DND-41 (cell line): ENCODE results near the gene MORN5.

ENCODE experiments used
- ATAC-seq: fragments of 200-7000 bp; cut with Tn5 transposase; 3 replicates; pipeline ENCODE4 v1.9.1; 2021; ENCODE audit warnings: low read depth; ENCODE audit not compliant: insufficient read depth
- DNase-seq: peaks from one replicate; pipeline ENCODE4 v3.0.0-alpha.2; 2020
- H2AFZ ChIP-seq: 2 replicates; pipeline ENCODE4 v1.6.0; 2012; ENCODE audit warnings: low read depth, low read length
- H3K27ac ChIP-seq: 2 replicates; pipeline ENCODE4 v1.5.1; 2012; ENCODE audit warnings: low read length, inconsistent platforms
- H3K27me3 ChIP-seq: fragments of 200-600 bp; sonication (generic); 2 replicates; pipeline ENCODE4 v1.6.0; 2012; ENCODE audit warnings: low read length, mild to moderate bottlenecking, inconsistent platforms; ENCODE audit not compliant: insufficient read depth, poor library complexity
- H3K36me3 ChIP-seq: 2 replicates; pipeline ENCODE4 v1.5.1; 2012; ENCODE audit warnings: low read length, inconsistent platforms; ENCODE audit not compliant: insufficient read depth
- H3K4me1 ChIP-seq: 2 replicates; pipeline ENCODE4 v1.5.1; 2012; ENCODE audit warnings: mild to moderate bottlenecking, low read length; ENCODE audit not compliant: insufficient read depth
- H3K4me2 ChIP-seq: 2 replicates; pipeline ENCODE4 v1.6.0; 2012; ENCODE audit warnings: mild to moderate bottlenecking, moderate library complexity, low read length, inconsistent platforms; ENCODE audit not compliant: insufficient read depth
- H3K4me3 ChIP-seq, 2 experiments: fragments of 200-600 bp in 1 of 2; shearing (Covaris generic) in 1 of 2; 2 replicates each; pipeline ENCODE4 v1.5.1; 2012 to 2016; ENCODE audit warnings: inconsistent platforms in 2 of 2, low read length in 2 of 2, mild to moderate bottlenecking in 2 of 2, low read depth in 1 of 2, moderate library complexity in 1 of 2
- H3K79me2 ChIP-seq: 2 replicates; pipeline ENCODE4 v1.6.0; 2012; ENCODE audit warnings: low read length, inconsistent platforms; ENCODE audit not compliant: insufficient read depth
- H3K9ac ChIP-seq: 2 replicates; pipeline ENCODE4 v1.6.0; 2012; ENCODE audit warnings: low read depth, mild to moderate bottlenecking, inconsistent platforms, low read length, moderate library complexity
- H3K9me3 ChIP-seq: 2 replicates; pipeline ENCODE4 v1.5.1; 2012; ENCODE audit warnings: low read length, moderate library complexity, mild to moderate bottlenecking, inconsistent platforms; ENCODE audit not compliant: insufficient read depth, severe bottlenecking
- H4K20me1 ChIP-seq: 2 replicates; pipeline ENCODE4 v1.6.0; 2012; ENCODE audit warnings: low read length; ENCODE audit not compliant: insufficient read depth
- EZH2 ChIP-seq: IDR thresholded peaks from 3 replicates; pipeline ENCODE4 v1.6.1; 2012; ENCODE audit warnings: borderline replicate concordance, low read depth, mild to moderate bottlenecking, moderate library complexity, low read length, inconsistent platforms; ENCODE audit not compliant: severe bottlenecking
- TF ChIP-seq, protein P1 (sequence below): IDR thresholded peaks from 2 replicates; pipeline ENCODE4 v1.5.1; 2012; ENCODE audit warnings: borderline replicate concordance, low read length, moderate library complexity, mild to moderate bottlenecking; ENCODE audit not compliant: poor library complexity, severe bottlenecking; ENCODE audit errors: extremely low read depth

MORN5 gene

DNA sequence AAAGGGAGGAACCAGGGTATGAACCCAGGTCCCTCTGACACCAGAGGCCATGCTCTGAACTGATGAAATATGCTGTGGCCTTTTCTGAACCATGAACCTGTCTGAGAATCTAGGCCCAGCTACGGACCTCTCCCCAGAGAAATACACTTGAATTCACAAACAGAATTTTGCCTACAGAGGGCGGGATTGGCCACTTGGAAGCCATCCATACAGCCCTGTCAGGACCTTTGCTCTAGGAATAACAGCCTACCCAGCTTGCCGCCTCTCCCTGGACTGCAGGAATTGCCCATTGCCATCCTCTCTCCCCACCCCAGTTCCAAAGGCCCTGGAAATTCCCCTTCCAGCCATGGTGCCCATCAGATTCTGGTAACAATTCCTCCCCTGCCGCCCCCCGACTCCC is 26.6 kb downstream of the MORN5 start:
- no peak for DNase-seq
- Histone ChIP-seq H3K27me3 (no peaks in the 10 kb centered on the region), H3K4me2 (no peak overlapping the region), H3K4me1 (no peaks in the 10 kb centered on the region), H2AFZ (no peak overlapping the region), H3K4me3 (no peak overlapping the region), H3K9me3 (no peaks in the 10 kb centered on the region), H4K20me1 (no peaks in the 10 kb centered on the region), H3K27ac (no peak overlapping the region), H3K9ac (no peak overlapping the region), H3K36me3 (no peaks in the 10 kb centered on the region), H3K79me2 (no peaks in the 10 kb centered on the region)
- TF ChIP-seq EZH2: no peak
- TF ChIP-seq, protein P1, sequence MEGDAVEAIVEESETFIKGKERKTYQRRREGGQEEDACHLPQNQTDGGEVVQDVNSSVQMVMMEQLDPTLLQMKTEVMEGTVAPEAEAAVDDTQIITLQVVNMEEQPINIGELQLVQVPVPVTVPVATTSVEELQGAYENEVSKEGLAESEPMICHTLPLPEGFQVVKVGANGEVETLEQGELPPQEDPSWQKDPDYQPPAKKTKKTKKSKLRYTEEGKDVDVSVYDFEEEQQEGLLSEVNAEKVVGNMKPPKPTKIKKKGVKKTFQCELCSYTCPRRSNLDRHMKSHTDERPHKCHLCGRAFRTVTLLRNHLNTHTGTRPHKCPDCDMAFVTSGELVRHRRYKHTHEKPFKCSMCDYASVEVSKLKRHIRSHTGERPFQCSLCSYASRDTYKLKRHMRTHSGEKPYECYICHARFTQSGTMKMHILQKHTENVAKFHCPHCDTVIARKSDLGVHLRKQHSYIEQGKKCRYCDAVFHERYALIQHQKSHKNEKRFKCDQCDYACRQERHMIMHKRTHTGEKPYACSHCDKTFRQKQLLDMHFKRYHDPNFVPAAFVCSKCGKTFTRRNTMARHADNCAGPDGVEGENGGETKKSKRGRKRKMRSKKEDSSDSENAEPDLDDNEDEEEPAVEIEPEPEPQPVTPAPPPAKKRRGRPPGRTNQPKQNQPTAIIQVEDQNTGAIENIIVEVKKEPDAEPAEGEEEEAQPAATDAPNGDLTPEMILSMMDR: no peak
- ATAC-seq: no peak

DNA sequence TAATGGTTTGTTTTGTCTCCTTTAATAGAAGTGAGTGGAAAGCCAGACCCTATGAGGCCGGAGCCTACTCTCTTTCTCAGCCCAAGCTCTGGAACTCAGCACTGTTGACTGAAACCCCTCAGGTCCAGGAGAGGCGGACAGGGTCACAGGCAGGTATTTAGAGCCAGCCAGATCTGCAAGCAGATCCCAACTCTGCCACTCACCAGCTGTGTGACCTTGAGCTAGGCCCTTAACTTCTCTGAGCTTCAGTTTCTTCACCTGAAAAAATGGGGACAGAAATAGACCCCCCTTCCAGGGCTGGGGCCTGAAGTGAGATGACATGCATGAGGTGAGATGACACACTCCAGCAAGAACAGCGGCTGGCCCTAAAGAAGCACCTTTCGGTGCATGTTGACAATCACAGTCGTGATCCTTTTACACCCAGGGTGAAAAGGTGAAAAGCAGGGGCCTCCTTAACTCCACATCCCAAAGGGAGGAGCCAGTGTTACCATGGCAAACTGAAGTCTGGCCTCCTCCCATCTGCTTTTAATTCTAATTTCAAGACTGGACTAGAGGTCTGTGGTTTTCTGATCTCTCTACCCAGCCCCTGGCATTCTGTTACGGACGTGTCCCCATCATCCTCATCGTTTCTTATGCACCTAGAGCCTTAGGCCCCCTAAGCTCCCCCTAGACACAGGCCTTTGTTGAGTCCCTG is 27.2 kb downstream of the MORN5 start:
- Histone ChIP-seq H3K9ac (no peak overlapping the region), H4K20me1 (no peaks in the 10 kb centered on the region), H3K27ac (no peak overlapping the region), H3K4me3 (no peak overlapping the region), H3K4me2 (no peak overlapping the region), H3K36me3 (no peaks in the 10 kb centered on the region), H2AFZ (no peak overlapping the region), H3K4me1 (no peaks in the 10 kb centered on the region), H3K27me3 (no peaks in the 10 kb centered on the region), H3K9me3 (no peaks in the 10 kb centered on the region), H3K79me2 (no peaks in the 10 kb centered on the region)
- no peak for ATAC-seq
- TF ChIP-seq EZH2: no peak
- TF ChIP-seq, protein P1: no peak
- no peak for DNase-seq

- DNase-seq (no peak), ATAC-seq (no peak)
- Histone ChIP-seq H3K27ac (no peak overlapping the region), H3K4me1 (no peaks in the 10 kb centered on the region), H3K4me3 (no peak overlapping the region), H2AFZ (no peak overlapping the region), H3K4me2 (no peak overlapping the region), H3K27me3 (no peaks in the 10 kb centered on the region), H3K9me3 (no peaks in the 10 kb centered on the region), H4K20me1 (no peaks in the 10 kb centered on the region; the same call in 1 of the 2 replicates), H3K9ac (no peak overlapping the region), H3K79me2 (no peaks in the 10 kb centered on the region), H3K36me3 (no peaks in the 10 kb centered on the region)
- TF ChIP-seq, protein P1: no peak
- no peak for TF ChIP-seq EZH2
Measured at GRCh38 chr9:122188369-122188768, 28.7 kb downstream of the MORN5 start.
